ENCODE results near the gene MTCH2.

The MTCH2 gene

DNA sequence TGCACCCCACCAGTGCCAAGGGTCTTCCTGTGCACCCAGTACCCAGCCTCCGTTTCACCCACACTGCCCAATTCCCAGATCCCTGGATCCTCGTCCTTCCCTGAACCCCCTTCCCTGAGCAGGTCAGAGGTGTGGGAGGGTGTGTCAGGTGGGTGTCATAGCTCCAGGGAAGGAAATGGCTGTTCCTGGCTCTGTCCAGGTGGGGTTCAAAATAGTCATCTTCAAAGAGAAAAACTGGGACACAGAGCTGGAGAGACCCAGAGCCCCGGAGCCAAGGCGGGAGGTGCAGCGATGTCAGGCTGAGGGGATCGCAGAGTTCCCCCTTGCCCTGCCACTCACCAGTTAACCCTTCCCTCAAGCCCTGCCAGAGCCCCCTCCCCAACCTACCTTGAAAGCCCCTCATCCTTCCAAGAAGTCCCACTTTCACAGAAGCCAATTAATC is 48.8 kb downstream of the MTCH2 start:
- Histone ChIP-seq H3K9ac (0 out of 2 replicates have a peak overlapping the region, but pooled peaks have one; percentile 4), H3K4me3 (peak overlapping the region; percentile 22), H3K9me3 (no peaks in the 10 kb centered on the region), H3K27me3 (peaks cover 46% of the 10 kb centered on the region), H3K4me1 (peaks cover 44% of the 10 kb centered on the region), H3K36me3 (peaks cover 15% of the 10 kb centered on the region; the same call in 1 of the 2 replicates), H3K4me2 (peak overlapping the region; percentile 82), H3K27ac (no peak overlapping the region), H4K20me1 (0 out of 2 replicates have a peak, but pooled peaks cover 4% of the 10 kb centered on the region)
- no peak for TF ChIP-seq Cebpa-rat (IDR thresholded peaks at IDR 0.05)

DNA sequence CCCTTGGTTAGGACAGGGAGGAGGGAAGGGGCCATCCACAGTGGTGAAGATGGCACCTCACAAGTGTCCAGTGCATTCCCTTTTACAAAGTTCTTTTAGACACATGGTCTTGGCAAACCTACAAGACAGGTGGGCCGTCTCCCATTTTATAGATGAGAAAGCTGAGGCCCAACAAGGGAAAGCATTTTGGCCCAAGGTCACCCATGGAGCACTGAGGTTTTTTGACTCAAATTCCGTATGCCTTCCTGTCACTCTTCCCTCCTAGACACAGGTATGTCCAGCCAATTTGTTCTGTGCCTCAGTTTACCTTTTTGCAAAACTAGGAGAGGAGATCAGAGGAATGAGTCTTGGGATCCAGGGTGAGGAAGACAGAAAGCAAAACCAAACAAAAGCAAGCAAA is 49.4 kb downstream of the MTCH2 start:
- TF ChIP-seq Cebpa-rat (IDR thresholded peaks at IDR 0.05), result no peak
- H3K27ac ChIP-seq, result no peak overlapping the region
- peak overlapping the region; percentile 82 for H3K4me2 ChIP-seq
- 0 out of 2 replicates have a peak, but pooled peaks cover 4% of the 10 kb centered on the region for H4K20me1 ChIP-seq
- no peak overlapping the region for H3K9ac ChIP-seq
- H3K36me3 ChIP-seq, result peaks cover 15% of the 10 kb centered on the region; the same call in 1 of the 2 replicates
- peaks cover 46% of the 10 kb centered on the region for H3K27me3 ChIP-seq
- H3K4me3 ChIP-seq, result no peak overlapping the region; the same call in 1 of the 2 replicates
- no peaks in the 10 kb centered on the region for H3K9me3 ChIP-seq
- peaks cover 49% of the 10 kb centered on the region for H3K4me1 ChIP-seq

DNA sequence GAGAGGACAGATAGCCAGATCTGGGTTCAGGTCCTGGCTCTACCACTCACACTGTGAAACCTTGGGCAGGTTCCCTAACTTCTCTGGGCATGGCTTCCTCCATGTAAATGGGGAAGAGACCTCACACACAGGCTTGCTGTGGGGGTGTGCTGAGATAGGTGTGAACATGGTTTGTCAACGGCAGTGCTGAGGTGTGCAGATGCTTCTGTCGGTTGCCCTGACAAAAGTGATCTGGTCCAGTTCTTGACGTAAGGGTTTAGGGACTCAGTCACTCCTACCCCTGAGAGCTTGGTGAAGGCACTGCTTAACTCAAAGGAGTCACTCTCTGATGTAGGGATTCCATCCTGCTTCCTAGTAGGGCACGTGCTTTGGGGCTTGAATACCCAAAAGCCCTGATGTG is 50.1 kb downstream of the MTCH2 start:
- no peaks in the 10 kb centered on the region for H3K9me3 ChIP-seq
- no peak for TF ChIP-seq Cebpa-rat (IDR thresholded peaks at IDR 0.05)
- H3K27me3 ChIP-seq, result peaks cover 46% of the 10 kb centered on the region
- no peak overlapping the region for H3K9ac ChIP-seq
- peaks cover 15% of the 10 kb centered on the region; the same call in 1 of the 2 replicates for H3K36me3 ChIP-seq
- H3K27ac ChIP-seq, result peak overlapping the region; percentile 57; the same call in 1 of the 2 replicates
- H3K4me1 ChIP-seq, result peaks cover 56% of the 10 kb centered on the region
- peak overlapping the region; percentile 7 for H3K4me3 ChIP-seq
- H4K20me1 ChIP-seq, result 0 out of 2 replicates have a peak, but pooled peaks cover 4% of the 10 kb centered on the region
- peak overlapping the region; percentile 82 for H3K4me2 ChIP-seq

DNA sequence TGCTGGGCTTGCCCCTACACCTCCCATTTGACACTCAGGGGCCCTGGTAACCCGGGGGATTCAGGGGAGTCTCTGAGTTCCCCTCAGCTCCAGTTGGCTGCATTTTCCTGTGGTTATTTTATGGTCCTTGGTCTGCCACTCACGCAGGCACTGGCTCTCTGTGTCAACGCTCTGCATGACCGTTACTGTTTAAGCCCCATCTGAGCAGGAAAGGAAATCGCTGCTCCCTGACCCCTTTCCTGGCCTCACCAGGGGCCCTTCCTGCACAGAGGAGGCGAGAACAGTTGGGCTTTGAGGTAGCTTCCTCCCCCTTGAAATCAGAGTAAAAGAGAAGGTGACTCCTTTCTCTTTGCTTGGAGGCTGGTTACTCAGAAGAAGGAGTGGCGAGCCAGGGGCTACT is 50.6 kb downstream of the MTCH2 start:
- H3K27ac ChIP-seq, result peak overlapping the region; percentile 57
- H4K20me1 ChIP-seq, result 0 out of 2 replicates have a peak, but pooled peaks cover 4% of the 10 kb centered on the region
- H3K27me3 ChIP-seq, result peaks cover 46% of the 10 kb centered on the region
- H3K9ac ChIP-seq, result peak overlapping the region; percentile 30; the same call in 1 of the 2 replicates
- H3K4me3 ChIP-seq, result peak overlapping the region; percentile 7
- H3K36me3 ChIP-seq, result peaks cover 16% of the 10 kb centered on the region; the same call in 1 of the 2 replicates
- H3K4me2 ChIP-seq, result peak overlapping the region; percentile 82
- peaks cover 56% of the 10 kb centered on the region for H3K4me1 ChIP-seq
- no peak for TF ChIP-seq Cebpa-rat (IDR thresholded peaks at IDR 0.05)
- H3K9me3 ChIP-seq, result no peaks in the 10 kb centered on the region

DNA sequence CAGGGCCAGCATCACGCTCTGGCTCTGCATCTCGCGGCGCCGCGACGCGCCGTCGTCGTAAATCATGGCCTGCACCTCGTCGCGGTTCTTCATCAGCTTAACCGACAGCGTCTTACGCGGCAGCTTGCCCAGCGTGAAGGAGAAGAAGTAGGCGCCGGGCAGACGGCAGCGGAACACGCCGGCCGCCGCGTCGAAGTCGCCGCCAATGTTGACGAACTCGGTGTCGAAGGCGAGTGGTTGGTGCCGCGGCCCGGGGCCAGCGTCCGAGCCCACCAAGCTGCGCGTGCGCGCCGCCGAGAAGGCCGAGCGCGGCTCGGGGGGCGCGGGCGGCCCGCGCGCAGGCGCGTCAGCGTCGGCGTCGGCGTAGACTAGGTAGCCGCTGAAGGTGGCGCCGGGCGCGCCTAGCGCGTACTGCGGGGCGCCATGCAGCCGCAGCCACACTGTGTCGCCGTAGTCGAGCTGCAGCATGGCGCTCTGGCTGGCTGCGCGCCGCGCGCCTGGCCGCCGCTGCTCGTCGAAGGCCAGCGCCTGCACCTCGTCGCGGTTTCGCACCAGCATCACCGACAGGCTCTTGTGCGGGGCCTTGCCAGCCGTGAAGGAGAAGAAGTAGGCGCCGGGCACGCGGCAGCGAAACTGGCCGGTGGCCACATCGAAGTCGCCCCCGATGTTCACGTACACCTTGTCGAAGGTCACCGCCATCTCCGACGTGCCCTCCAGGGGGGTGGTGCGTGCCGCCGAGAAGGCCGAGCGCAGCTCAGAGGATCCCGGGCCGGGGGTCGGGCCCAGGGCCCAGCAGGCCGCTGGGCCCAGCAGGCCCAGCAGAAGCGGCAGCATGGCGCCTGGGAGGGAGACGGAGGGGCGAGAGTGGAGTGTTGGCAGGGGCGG is 52.1 kb downstream of the MTCH2 start:
- Histone ChIP-seq H3K4me3 (no peak overlapping the region), H3K4me2 (peak overlapping the region; percentile 82), H3K36me3 (peaks cover 31% of the 10 kb centered on the region), H4K20me1 (0 out of 2 replicates have a peak, but pooled peaks cover 2% of the 10 kb centered on the region), H3K27me3 (peaks cover 36% of the 10 kb centered on the region), H3K27ac (peak overlapping the region; percentile 57; the same call in 1 of the 2 replicates), H3K9me3 (no peaks in the 10 kb centered on the region), H3K9ac (no peak overlapping the region), H3K4me1 (peaks cover 56% of the 10 kb centered on the region)
- no peak for TF ChIP-seq Cebpa-rat (IDR thresholded peaks at IDR 0.05)

DNA sequence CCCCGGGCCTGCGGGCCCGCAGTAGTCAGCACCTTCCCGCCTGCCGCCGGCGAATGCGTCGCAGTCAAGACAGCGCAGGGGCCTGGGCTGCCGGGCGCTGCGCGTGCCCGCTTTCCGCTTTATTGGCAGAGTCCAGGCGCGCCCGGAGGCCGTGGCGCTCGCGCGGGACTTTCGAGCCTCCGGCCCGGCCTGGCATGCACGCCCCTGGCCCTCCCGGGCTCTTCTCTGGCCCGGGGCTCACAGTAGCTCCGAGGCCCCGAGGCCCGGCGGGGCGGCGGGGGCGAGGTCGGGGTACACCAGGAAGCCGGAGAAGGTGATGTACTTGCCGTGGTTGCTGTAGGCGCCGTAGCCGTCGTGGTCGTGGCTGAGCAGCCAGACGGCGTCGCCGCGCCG is 52.8 kb downstream of the MTCH2 start:
- Histone ChIP-seq H3K4me3 (no peak overlapping the region), H3K36me3 (peaks cover 37% of the 10 kb centered on the region)

DNA sequence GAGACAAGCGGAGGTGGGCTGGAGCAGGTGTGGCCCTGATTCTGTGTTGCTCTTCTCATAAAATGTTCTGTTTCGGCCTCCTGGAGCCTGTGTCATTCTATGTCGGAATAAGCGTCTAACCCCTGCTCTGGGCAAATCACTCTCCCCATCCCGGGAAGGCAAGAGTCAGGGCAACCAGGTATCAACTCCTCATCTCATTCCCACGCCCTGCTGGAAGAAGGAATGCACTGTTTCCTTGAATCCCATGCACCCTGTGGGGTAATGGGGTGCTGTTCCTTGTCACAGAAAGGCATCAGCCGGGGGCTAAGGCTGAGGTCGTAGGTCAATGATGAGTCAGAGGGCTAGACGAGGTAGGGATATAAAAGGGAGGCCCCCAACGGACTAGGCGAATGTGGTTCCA is 53.2 kb downstream of the MTCH2 start:
- peaks cover 25% of the 10 kb centered on the region for H3K27me3 ChIP-seq
- H3K36me3 ChIP-seq, result peaks cover 42% of the 10 kb centered on the region
- H3K9ac ChIP-seq, result no peak overlapping the region
- H3K27ac ChIP-seq, result no peak overlapping the region
- TF ChIP-seq Cebpa-rat (IDR thresholded peaks at IDR 0.05), result no peak
- no peaks in the 10 kb centered on the region for H3K9me3 ChIP-seq
- no peak overlapping the region for H3K4me3 ChIP-seq
- peaks cover 56% of the 10 kb centered on the region for H3K4me1 ChIP-seq
- no peak overlapping the region for H3K4me2 ChIP-seq
- H4K20me1 ChIP-seq, result no peaks in the 10 kb centered on the region

More for the DNA sequence above, 52.8 kb downstream of the MTCH2 start:
- Histone ChIP-seq H3K9me3 (no peaks in the 10 kb centered on the region), H3K4me2 (no peak overlapping the region), H3K27ac (no peak overlapping the region), H3K4me1 (peaks cover 56% of the 10 kb centered on the region), H3K9ac (no peak overlapping the region), H4K20me1 (no peaks in the 10 kb centered on the region), H3K27me3 (peaks cover 29% of the 10 kb centered on the region)
- no peak for TF ChIP-seq Cebpa-rat (IDR thresholded peaks at IDR 0.05)

DNA sequence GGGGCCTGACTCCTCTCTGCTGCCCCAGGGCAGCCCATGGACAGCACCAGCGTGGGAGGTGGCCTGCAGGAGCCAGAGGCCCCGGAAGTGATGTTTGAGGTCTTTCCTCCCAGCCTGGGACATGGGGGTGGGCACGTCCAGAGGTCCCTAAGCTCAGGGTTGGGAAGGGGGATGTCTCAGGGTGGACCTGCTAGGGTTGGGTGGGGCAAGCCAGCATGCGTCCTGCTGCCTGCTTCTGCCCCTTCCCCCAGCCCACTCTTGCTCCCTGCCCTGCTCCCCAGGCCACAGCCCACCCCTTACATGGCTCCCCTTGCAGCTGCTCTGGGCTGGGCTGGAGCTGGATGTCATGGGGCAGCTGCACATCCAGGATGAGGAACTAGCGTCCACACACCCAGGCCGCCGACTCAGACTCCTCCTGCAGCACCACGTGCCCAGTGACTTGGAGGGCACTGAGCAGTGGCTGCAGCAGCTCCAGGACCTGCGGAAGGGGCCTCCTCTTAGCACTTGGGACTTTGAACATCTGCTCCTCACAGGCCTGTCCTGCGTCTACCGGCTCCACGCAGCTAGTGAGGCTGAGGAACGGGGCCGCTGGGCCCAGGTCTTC is 54.5 kb downstream of the MTCH2 start:
- Histone ChIP-seq H3K4me2 (peak overlapping the region; percentile 25; the same call in 1 of the 2 replicates), H3K4me1 (peaks cover 43% of the 10 kb centered on the region), H4K20me1 (no peaks in the 10 kb centered on the region), H3K27ac (peak overlapping the region; percentile 44), H3K9ac (peak overlapping the region; percentile 36; the same call in 1 of the 2 replicates), H3K4me3 (no peak overlapping the region), H3K27me3 (peaks cover 12% of the 10 kb centered on the region), H3K36me3 (peaks cover 55% of the 10 kb centered on the region), H3K9me3 (no peaks in the 10 kb centered on the region)
- no peak for TF ChIP-seq Cebpa-rat (IDR thresholded peaks at IDR 0.05)

DNA sequence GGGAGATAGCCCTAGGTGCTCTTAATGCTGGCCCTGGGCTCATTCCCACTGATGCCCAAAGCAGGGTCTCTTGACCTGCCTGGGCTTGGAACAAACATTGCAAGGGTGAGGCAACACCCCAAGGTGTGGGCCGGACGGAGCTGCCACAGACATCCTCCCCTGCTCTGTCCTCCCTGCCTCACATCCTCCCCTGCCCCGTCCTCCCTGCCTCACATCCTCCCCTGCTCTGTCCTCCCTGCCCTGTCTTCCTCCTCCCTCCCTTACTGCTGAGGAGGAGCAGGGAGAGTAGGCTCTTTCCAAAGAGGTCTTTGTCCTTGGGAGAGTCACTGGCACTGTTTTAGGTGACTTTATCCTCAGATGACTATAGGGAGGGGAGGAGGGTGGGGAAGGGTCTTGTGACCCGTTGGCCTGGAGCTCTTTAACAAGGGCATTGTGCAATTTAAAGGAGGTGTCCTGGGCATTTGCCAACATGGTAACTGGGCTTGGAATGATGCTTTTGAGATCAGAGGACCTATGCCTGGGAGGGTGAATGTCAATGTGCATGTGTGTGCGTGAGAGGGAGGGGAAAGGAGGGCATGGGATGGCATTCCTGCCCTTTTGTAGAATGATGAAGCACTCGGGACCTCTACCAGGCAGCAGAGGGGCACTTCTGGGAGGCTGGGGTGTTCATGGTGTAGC is 55.2 kb downstream of the MTCH2 start:
- H4K20me1 ChIP-seq, result no peaks in the 10 kb centered on the region
- H3K9me3 ChIP-seq, result no peaks in the 10 kb centered on the region
- TF ChIP-seq Cebpa-rat (IDR thresholded peaks at IDR 0.05), result no peak
- no peak overlapping the region for H3K9ac ChIP-seq
- H3K4me1 ChIP-seq, result peaks cover 36% of the 10 kb centered on the region
- H3K36me3 ChIP-seq, result peaks cover 61% of the 10 kb centered on the region
- H3K27me3 ChIP-seq, result peaks cover 5% of the 10 kb centered on the region
- H3K27ac ChIP-seq, result peak overlapping the region; percentile 44; the same call in 1 of the 2 replicates
- no peak overlapping the region for H3K4me3 ChIP-seq
- peak overlapping the region; percentile 25; the same call in 1 of the 2 replicates for H3K4me2 ChIP-seq

Data from BLaER1 (cell line).